ENCODE data around the gene FYB2. TPM values are rescaled to one million over a fixed set of nuclear protein-coding genes. Genes with fewer than 3 reads are reported as not detected.
A peak's percentile ranks its signal among the peaks of the same experiment; 100 is the strongest.

The FYB2 gene
- total and polyA plus RNA-seq, 2 experiments from 2014 or later = 15.5 to 18.6 TPM

DNA sequence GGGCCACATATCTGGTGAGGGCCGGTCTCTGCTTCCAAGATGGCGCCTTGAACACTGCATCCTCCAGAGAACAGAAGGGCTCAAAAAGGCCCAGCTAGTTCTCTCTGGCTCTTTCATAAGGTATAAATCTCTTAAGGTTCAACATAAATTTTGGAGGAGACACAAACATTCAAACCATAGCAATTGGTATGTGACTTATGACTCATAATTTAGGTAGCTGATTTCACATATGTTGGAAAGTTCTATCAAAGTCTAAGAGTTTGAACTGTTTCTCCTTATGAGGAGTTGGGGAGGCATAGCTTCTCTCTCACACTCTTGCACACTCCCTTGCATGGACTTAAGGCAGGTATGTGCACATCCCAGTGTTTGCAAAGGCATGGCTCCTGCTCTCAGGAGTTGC, 5.1 kb upstream of the FYB2 start:
- no peak overlapping the region for H3K4me2 ChIP-seq
- peaks cover 17% of the 10 kb centered on the region for H3K4me1 ChIP-seq (ENCODE audit: insufficient read depth)
- no peak for TF ChIP-seq EZH2phosphoT487 (IDR thresholded peaks at IDR 0.05; ENCODE audit: low read depth, severe bottlenecking, unreplicated experiment)
- no peak for TF ChIP-seq EZH2 (IDR thresholded peaks at IDR 0.05; ENCODE audit: borderline replicate concordance)
- TF ChIP-seq, protein P1, sequence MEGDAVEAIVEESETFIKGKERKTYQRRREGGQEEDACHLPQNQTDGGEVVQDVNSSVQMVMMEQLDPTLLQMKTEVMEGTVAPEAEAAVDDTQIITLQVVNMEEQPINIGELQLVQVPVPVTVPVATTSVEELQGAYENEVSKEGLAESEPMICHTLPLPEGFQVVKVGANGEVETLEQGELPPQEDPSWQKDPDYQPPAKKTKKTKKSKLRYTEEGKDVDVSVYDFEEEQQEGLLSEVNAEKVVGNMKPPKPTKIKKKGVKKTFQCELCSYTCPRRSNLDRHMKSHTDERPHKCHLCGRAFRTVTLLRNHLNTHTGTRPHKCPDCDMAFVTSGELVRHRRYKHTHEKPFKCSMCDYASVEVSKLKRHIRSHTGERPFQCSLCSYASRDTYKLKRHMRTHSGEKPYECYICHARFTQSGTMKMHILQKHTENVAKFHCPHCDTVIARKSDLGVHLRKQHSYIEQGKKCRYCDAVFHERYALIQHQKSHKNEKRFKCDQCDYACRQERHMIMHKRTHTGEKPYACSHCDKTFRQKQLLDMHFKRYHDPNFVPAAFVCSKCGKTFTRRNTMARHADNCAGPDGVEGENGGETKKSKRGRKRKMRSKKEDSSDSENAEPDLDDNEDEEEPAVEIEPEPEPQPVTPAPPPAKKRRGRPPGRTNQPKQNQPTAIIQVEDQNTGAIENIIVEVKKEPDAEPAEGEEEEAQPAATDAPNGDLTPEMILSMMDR (IDR thresholded peaks at IDR 0.05; ENCODE audit: poor library complexity) = no peak
- no peaks in the 10 kb centered on the region for H3K9me3 ChIP-seq (ENCODE audit: low read depth)
- 94% methylated on average over 2 of the region's 2 CpGs for WGBS (ENCODE audit: low lambda C conversion rate, missing lambda C conversion rate)
- H3K27ac ChIP-seq = no peak overlapping the region
- H3K9me2 ChIP-seq (replicated peaks; ENCODE audit: insufficient read depth) = no peaks in the 10 kb centered on the region
- H3K79me2 ChIP-seq = no peaks in the 10 kb centered on the region
- no peak for DNase-seq (ENCODE audit: low spot score)
- no peaks in the 10 kb centered on the region for H4K20me1 ChIP-seq (ENCODE audit: insufficient read depth, poor library complexity, severe bottlenecking)
- no peaks in the 10 kb centered on the region for H3K27me3 ChIP-seq
- H2AFZ ChIP-seq = no peak overlapping the region
- H3K36me3 ChIP-seq (replicated peaks; ENCODE audit: insufficient read depth, low read depth) = no peaks in the 10 kb centered on the region
- H3K4me3 ChIP-seq = no peak overlapping the region

DNA sequence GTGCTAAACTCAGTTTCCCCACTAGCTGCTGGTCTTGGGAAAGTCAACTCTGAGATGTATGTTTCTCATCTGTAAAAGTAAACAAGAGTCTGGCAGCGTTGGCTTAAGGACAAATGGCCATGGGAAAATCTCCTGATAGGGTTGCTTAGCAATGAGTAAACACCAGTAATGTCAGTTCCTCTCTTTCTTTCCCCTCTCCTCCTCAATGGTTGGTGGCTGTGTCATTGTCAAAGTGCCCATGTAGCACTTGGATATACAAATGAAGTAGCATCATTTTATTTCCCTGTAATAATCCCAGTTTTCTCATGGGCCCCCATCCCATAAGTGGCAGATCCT, 2.2 kb upstream of the FYB2 start:
- Histone ChIP-seq H3K4me3 (no peak overlapping the region), H3K27me3 (no peaks in the 10 kb centered on the region), H3K4me2 (peak overlapping the region; percentile 62), H3K79me2 (peaks cover 2% of the 10 kb centered on the region), H3K9me3 (ENCODE audit: low read depth) (no peaks in the 10 kb centered on the region), H4K20me1 (ENCODE audit: insufficient read depth, poor library complexity, severe bottlenecking) (no peaks in the 10 kb centered on the region), H3K36me3 (replicated peaks; ENCODE audit: insufficient read depth, low read depth) (no peaks in the 10 kb centered on the region), H3K4me1 (ENCODE audit: insufficient read depth) (peaks cover 35% of the 10 kb centered on the region), H3K27ac (peak overlapping the region; percentile 61), H2AFZ (no peak overlapping the region), H3K9me2 (replicated peaks; ENCODE audit: insufficient read depth) (no peaks in the 10 kb centered on the region)
- 0% methylated on average over 1 of the region's 1 CpG for WGBS (ENCODE audit: low lambda C conversion rate, missing lambda C conversion rate)
- no peak for TF ChIP-seq EZH2phosphoT487 (IDR thresholded peaks at IDR 0.05; ENCODE audit: low read depth, severe bottlenecking, unreplicated experiment)
- TF ChIP-seq, protein P1 (IDR thresholded peaks at IDR 0.05; ENCODE audit: poor library complexity) = no peak
- TF ChIP-seq EZH2 (IDR thresholded peaks at IDR 0.05; ENCODE audit: borderline replicate concordance) = no peak
- peak; percentile 73 for DNase-seq (ENCODE audit: low spot score)

DNA sequence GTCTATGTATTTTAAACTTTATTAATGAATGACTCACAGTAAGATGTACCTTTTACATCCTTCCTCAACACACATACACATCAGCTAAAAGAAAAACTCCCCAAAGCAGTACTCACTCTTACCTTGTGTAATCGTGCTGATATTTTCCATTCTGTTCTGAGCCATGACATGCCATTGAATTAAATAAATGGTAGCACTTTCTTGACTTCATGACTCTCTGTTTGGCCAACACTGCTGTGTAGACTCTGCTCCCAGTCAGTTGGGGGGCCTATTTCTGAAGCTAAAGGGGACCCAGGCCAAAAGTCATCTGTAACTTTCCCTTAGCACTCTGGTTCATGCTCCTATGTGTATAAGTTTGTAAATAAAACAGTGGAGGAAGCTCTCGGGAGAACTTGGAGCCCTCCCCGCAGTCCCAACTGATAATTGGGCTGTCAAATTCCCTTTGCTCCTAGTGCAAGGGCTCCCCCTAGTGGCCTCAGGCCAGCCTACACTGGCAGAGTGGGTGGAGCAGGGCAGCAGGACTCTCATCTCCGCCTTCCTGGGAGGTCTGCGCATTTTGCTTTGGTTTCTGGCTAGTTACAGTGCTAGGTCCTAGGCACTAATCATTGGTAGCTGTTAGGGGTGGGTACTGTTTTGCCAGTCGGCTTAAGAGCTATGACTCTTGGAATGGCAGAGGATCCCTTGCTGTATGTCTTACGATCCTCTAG, 1.7 kb upstream of the FYB2 start:
- Histone ChIP-seq H3K27me3 (no peaks in the 10 kb centered on the region), H3K79me2 (peaks cover 7% of the 10 kb centered on the region), H3K36me3 (replicated peaks; ENCODE audit: insufficient read depth, low read depth) (no peaks in the 10 kb centered on the region), H3K27ac (peak overlapping the region; percentile 61), H2AFZ (no peak overlapping the region), H3K4me3 (no peak overlapping the region), H3K4me1 (ENCODE audit: insufficient read depth) (peaks cover 35% of the 10 kb centered on the region), H3K9me2 (replicated peaks; ENCODE audit: insufficient read depth) (no peaks in the 10 kb centered on the region), H3K4me2 (peak overlapping the region; percentile 62), H3K9me3 (ENCODE audit: low read depth) (no peaks in the 10 kb centered on the region), H4K20me1 (ENCODE audit: insufficient read depth, poor library complexity, severe bottlenecking) (no peaks in the 10 kb centered on the region)
- 13% methylated on average over 7 of the region's 7 CpGs for WGBS (ENCODE audit: low lambda C conversion rate, missing lambda C conversion rate)
- DNase-seq (ENCODE audit: low spot score) = peak; percentile 92
- TF ChIP-seq, protein P1 (IDR thresholded peaks at IDR 0.05; ENCODE audit: poor library complexity) = peak; percentile 98
- TF ChIP-seq EZH2 (IDR thresholded peaks at IDR 0.05; ENCODE audit: borderline replicate concordance) = no peak
